Measurements from ENCODE around the gene TOMM20. TPM values are rescaled to one million over a fixed set of nuclear protein-coding genes. Genes with fewer than 3 reads are reported as not detected.

The TOMM20 gene
- total and polyA plus RNA-seq, 2 donors (not counting 1 experiment from before 2014, with no cell fraction given) = 85.5 to 111 TPM

DNA sequence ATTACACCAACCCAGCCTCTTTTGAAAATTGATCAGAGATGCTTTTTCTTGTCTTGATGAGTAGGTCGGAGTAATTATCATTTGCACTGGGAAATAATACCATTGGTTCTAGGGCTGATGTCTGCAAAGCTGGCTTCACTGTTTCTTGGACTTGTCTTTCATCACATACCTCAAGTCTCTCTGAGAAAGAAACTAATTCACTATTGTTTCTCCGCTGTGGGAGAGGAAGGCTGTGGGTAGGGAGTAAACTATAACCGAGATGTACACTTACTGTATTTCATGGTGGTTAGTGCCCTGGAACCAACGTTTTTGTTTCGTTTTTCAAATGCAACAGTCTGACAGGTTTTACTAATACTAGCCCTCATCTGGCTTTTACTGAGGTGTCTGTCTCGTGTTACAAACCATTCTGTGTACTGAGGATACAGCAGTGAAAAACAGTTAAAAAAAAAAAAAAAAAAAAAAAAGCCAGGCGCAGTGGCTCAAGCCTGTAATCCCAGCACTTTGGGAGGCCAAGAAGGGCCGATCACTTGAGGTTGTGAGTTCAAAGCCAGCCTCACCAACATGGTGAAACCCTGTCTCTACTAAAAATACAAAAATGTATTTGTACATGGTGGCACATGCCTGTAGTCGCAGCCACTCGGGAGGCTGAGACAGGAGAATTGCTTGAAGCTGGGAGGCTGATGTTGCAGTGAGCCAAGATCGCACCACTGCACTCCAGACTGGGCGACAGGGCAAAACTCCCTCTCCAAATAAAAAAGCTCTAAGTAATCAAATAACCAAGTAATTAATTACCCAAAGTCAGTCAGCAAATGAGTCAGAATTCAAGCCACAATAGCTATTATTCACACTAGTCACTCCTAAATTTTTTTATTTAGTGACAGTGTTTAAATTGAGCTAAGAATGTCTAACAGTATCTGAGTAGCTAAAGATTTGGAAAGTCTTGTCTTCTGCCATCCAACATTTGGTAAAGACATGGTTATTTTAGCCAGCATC is 23.3 kb downstream of the TOMM20 start:
- H3K4me2 ChIP-seq (ENCODE audit: extremely low read depth, insufficient read depth, low read length) = no peak overlapping the region
- H3K9ac ChIP-seq (ENCODE audit: insufficient read depth, low read length) = no peak overlapping the region
- H3K27me3 ChIP-seq (ENCODE audit: control insufficient read depth, insufficient read depth, low read length) = no peaks in the 10 kb centered on the region
- no peaks in the 10 kb centered on the region for H3K4me1 ChIP-seq (ENCODE audit: control insufficient read depth, extremely low read depth, insufficient read depth, low read length)
- H3K9me3 ChIP-seq (ENCODE audit: control insufficient read depth, insufficient read depth, low read depth, low read length) = no peaks in the 10 kb centered on the region
- H3K4me3 ChIP-seq (replicated peaks in 1 of 4; ENCODE audit: control extremely low read depth in 1 of 4, insufficient read depth in 1 of 4, low read depth in 3 of 4, low read length in 4 of 4) = no peak overlapping the region
- TF ChIP-seq EZH2 (IDR thresholded peaks at IDR 0.05; ENCODE audit: low read length, missing control alignments) (no peak), CTCF (conservative IDR thresholded peaks at IDR 0.05 in 1 of 2, IDR thresholded peaks at IDR 0.05 in 1 of 2; ENCODE audit: low read depth in 1 of 2, low read length in 2 of 2) (no peak)
- no peak overlapping the region for H3K27ac ChIP-seq (ENCODE audit: insufficient read depth, low read length)
- H2AFZ ChIP-seq (ENCODE audit: low read length) = no peak overlapping the region
- peak in 1 of 2 donors; percentile 51 for DNase-seq (ENCODE audit: low read depth in 2 of 2)
- H4K20me1 ChIP-seq (ENCODE audit: control insufficient read depth, extremely low read depth, insufficient read depth, low read length) = no peaks in the 10 kb centered on the region
- peaks cover 6% of the 10 kb centered on the region for H3K36me3 ChIP-seq (ENCODE audit: control insufficient read depth, insufficient read depth, low read length)
- no peaks in the 10 kb centered on the region for H3K79me2 ChIP-seq (ENCODE audit: control insufficient read depth, insufficient read depth, low read length)

DNA sequence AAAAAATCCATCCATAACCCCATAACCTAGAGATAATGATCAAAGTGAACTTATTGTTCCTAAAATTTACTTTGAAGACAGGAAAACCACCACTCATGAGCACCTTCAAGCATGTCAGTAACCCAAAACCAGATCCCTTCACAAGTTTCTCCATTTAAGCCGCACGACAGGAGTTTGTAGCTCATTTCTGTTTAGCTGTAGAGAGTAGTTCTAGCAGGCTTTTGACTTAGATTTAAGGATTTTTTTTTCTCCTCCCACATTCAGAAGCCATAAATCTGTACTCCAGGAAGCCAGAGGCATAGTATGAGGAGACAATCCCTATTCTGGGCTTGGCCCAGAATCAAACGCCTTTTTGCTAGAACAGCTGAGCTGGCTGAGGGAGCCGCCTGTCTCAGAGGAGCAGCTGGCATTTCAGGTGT is 25.6 kb downstream of the TOMM20 start:
- Histone ChIP-seq H3K79me2 (ENCODE audit: control insufficient read depth, insufficient read depth, low read length) (no peaks in the 10 kb centered on the region), H2AFZ (ENCODE audit: low read length) (no peak overlapping the region), H4K20me1 (ENCODE audit: control insufficient read depth, extremely low read depth, insufficient read depth, low read length) (no peaks in the 10 kb centered on the region), H3K4me1 (ENCODE audit: control insufficient read depth, extremely low read depth, insufficient read depth, low read length) (no peaks in the 10 kb centered on the region), H3K27ac (ENCODE audit: insufficient read depth, low read length) (no peak overlapping the region), H3K4me2 (ENCODE audit: extremely low read depth, insufficient read depth, low read length) (no peak overlapping the region), H3K9ac (ENCODE audit: insufficient read depth, low read length) (no peak overlapping the region), H3K36me3 (ENCODE audit: control insufficient read depth, insufficient read depth, low read length) (peaks cover 4% of the 10 kb centered on the region), H3K4me3 (replicated peaks in 1 of 4; ENCODE audit: control extremely low read depth in 1 of 4, insufficient read depth in 1 of 4, low read depth in 3 of 4, low read length in 4 of 4) (no peak overlapping the region), H3K27me3 (ENCODE audit: control insufficient read depth, insufficient read depth, low read length) (no peaks in the 10 kb centered on the region), H3K9me3 (ENCODE audit: control insufficient read depth, insufficient read depth, low read depth, low read length) (no peaks in the 10 kb centered on the region)
- TF ChIP-seq EZH2 (IDR thresholded peaks at IDR 0.05; ENCODE audit: low read length, missing control alignments) (no peak), CTCF (conservative IDR thresholded peaks at IDR 0.05 in 1 of 2, IDR thresholded peaks at IDR 0.05 in 1 of 2; ENCODE audit: low read depth in 1 of 2, low read length in 2 of 2) (no peak)
- no peak for DNase-seq (ENCODE audit: low read depth in 2 of 2)

GRCh38 chr1:235102259-235102582 is 26.4 kb downstream of the TOMM20 start:
- H3K27me3 ChIP-seq (ENCODE audit: control insufficient read depth, insufficient read depth, low read length) = no peaks in the 10 kb centered on the region
- no peak for DNase-seq (ENCODE audit: low read depth in 2 of 2)
- H3K4me2 ChIP-seq (ENCODE audit: extremely low read depth, insufficient read depth, low read length) = no peak overlapping the region
- no peak overlapping the region for H2AFZ ChIP-seq (ENCODE audit: low read length)
- H3K27ac ChIP-seq (ENCODE audit: insufficient read depth, low read length) = no peak overlapping the region
- no peak overlapping the region for H3K4me3 ChIP-seq (replicated peaks in 1 of 4; ENCODE audit: control extremely low read depth in 1 of 4, insufficient read depth in 1 of 4, low read depth in 3 of 4, low read length in 4 of 4)
- no peak overlapping the region for H3K9ac ChIP-seq (ENCODE audit: insufficient read depth, low read length)
- TF ChIP-seq CTCF (conservative IDR thresholded peaks at IDR 0.05 in 1 of 2, IDR thresholded peaks at IDR 0.05 in 1 of 2; ENCODE audit: low read depth in 1 of 2, low read length in 2 of 2) (no peak), EZH2 (IDR thresholded peaks at IDR 0.05; ENCODE audit: low read length, missing control alignments) (no peak)
- peaks cover 1% of the 10 kb centered on the region for H3K36me3 ChIP-seq (ENCODE audit: control insufficient read depth, insufficient read depth, low read length)
- H4K20me1 ChIP-seq (ENCODE audit: control insufficient read depth, extremely low read depth, insufficient read depth, low read length) = no peaks in the 10 kb centered on the region
- H3K9me3 ChIP-seq (ENCODE audit: control insufficient read depth, insufficient read depth, low read depth, low read length) = no peaks in the 10 kb centered on the region
- no peaks in the 10 kb centered on the region for H3K4me1 ChIP-seq (ENCODE audit: control insufficient read depth, extremely low read depth, insufficient read depth, low read length)
- no peaks in the 10 kb centered on the region for H3K79me2 ChIP-seq (ENCODE audit: control insufficient read depth, insufficient read depth, low read length)
